Stimulated activated CD4-positive, alpha-beta T cell treated with anti-CD3 and anti-CD28 coated beads, Interleukin-15, amount 100 ng/mL, for 48 hours (primary cell): Measurements from ENCODE around the gene CUL3.

Experiments
- DNase-seq, 2 donors: peaks; one replicate each; pipeline ENCODE4 v3.0.0-alpha.2; 2020; ENCODE audit warnings: low read depth in 2 of 2

Gene CUL3

GRCh38 chr2:224472827-224473226 is 112.3 kb downstream of the CUL3 start:
- no peak for DNase-seq

DNA sequence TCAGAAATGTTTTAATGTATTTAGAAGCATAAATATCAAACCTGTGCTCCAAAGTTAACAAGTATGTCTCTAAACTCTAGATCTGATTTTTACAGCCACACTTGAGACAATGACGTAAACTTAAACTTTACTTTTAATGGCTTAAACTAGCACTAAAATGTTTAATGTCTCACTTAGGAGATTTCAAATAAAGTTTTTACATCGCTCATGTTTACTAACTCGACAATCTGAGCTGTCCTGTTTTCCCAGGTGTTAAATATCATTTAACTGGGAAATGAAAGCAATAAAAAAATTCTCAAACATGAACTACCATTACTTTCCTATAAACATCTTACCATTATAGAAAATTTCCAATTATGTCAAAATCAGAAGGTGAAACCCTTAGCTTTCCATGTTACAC is 113.0 kb downstream of the CUL3 start:
- DNase-seq: no peak

DNA sequence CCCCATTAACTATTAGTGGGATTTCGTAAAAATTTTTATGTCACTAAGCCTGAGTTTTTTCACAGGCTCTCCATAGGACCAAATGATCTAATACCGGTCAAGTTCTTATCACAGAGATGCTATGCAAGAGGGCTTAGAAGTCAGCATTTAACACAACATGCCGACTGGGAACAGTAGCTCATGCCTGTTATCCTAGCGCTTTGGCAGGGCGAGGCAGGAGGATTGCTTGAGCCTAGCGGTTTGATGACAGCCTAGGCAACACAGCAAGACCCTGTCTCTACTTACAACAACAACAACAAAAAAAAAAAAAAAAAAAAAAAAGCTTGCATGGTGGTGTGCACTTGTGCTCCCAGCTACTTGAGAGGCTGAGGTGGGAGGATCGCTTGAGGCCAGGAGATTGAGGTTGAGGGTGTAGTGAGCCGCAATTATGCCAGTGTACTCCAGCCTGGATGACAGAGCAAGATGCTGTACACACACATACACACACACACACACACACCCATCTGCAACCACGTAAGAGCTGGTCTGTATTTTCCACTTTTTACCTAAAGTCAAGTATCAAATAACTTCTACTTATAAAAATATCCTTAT is 115.7 kb downstream of the CUL3 start:
- no peak for DNase-seq

DNA sequence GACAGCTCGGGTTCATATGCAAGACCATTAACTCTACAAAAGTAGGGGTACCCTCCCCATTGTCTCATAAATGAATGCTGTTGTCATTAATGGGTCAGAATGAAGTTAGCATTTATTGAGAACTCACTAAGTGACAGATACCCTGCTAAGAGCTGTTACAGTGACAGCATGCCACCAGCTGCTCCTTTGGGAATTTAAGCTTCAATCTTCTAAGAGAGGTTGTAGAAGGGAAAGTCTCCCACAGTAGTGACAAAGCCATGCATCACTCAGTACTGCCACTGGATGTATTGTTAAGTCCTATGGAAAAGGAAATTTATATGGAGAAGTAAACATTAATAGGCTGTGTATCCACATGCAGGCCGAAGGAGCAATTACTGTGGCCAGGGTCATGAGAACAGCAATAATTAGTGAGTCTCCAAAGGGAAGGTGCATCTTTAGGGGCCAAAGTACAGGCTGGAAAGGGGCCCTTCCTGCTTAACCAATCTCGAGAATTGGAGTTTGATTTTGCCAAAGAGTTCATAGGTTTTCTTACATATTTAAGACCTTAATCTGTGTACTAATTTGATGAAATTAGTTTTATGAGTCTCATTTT is 118.8 kb downstream of the CUL3 start:
- no peak for DNase-seq

GRCh38 chr2:224461391-224461790 is 123.8 kb downstream of the CUL3 start:
- no peak for DNase-seq

DNA sequence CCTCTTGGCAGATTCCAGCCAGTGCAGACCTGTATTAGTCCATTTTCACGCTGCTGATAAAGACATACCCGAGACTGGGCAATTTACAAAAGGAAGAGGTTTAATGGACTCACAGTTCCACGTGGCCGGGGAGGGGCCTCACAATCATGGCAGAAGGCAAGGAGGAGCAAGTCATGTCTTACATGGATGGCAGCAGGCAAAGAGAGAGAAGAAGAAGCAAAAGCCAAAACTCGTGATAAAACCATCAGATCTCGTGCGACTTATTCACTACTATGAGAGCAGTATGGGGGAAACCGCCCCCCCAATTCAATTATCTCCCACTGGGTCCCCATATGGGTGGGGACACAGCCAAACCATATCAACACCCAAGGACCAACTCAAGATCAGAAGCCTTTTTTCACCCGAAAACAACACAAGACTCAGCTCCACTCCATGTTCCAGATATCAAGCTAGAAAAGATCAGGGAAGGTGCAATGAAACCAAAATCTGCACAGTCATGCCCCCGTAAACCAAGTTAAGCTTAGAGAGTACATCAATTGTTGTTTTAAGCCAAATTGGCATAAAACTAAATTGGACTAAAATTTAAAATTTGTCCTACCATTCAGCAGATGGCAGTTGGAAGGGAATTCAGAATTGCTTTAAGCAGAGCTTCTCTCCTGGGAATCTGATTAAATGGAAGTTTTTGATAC is 127.6 kb downstream of the CUL3 start:
- no peak for DNase-seq

- no peak for DNase-seq
Observed at GRCh38 chr2:224453892-224454291, 131.3 kb downstream of the CUL3 start.

GRCh38 chr2:224449212-224450147 is 135.7 kb downstream of the CUL3 start:
- DNase-seq: no peak

DNA sequence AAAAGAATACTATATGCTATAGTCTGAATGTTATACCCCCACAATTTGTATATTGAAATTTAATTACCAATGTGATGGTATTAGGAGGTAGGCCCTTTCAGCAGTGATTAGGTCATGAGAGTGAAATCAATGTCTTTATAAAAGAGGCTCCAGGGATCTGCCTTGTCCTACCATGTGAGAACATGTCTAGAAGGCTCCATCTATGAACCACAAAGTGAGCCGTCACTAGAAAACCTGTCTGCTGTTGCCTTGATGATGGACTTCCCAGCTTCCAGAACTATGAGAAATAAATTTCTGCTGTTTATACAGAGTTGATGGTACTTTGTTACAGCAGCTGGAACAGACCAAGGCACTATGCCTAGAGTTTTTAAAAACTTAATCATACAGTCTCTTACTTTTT is 136.9 kb downstream of the CUL3 start:
- DNase-seq: no peak

GRCh38 chr2:224444783-224445182 is 140.4 kb downstream of the CUL3 start:
- no peak for DNase-seq

DNA sequence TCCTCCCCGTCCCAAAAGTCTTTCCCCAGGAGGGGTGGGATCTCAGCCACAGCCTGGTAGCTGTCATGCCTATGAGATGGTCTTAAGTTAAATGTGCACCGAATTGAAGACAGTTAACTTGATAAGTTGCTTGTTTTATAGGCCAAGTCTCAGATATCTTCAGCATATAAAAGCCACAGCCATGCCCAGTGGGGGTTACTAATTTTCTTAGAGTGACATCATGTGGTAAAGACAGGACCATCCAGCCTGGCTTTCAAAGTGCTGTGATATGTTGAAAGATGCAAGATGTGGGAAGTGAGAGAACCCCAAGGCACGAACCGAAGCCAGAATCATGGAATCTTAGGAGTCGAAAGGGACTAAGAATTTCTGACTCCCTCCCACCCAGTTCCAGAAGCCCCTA is 141.1 kb downstream of the CUL3 start:
- no peak for DNase-seq

- no peak for DNase-seq
Observed at GRCh38 chr2:224442071-224442967, 142.8 kb downstream of the CUL3 start.

DNA sequence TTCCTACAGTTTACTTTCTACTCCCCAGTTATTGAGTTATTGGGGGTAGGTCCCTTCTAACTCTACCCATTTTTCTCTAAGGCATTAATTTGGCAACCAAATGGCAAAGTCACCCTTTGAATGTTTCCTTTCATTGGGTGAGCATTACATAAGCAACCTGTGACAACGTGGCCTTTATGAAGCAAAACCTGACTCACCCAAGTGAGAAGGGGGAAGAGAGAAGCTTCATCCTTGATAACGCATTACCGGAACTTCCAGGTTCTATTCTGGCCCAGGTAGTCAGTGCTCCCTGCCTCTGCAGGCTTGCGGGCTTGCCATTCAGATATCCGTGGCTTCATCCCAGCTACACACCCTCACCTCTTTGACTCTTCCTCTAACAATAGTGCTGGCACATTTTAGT is 144.2 kb downstream of the CUL3 start:
- DNase-seq: no peak

DNA sequence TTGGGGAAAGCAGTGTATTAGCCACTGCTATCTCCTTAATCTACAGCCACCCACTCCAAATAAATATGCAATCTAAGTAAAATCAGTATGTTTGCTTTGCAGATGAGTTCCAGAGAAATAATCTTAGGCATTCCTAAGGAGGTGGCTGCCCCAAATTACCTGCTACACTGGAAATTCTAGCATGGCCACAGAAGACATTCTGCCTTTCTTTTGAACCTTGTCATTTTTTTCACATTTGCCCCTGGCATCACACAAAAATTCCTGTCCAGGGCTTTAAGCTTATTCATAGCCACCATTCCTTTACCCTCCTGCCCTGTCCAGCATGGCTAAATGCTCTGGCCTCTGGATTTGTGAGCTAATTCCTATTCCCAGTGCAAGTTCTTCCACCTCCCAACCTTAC is 146.4 kb downstream of the CUL3 start:
- DNase-seq: no peak

- no peak for DNase-seq
Observed at GRCh38 chr2:224436634-224437033, 148.5 kb downstream of the CUL3 start.

- no peak for DNase-seq
Observed at GRCh38 chr2:224434618-224435017, 150.5 kb downstream of the CUL3 start.

DNA sequence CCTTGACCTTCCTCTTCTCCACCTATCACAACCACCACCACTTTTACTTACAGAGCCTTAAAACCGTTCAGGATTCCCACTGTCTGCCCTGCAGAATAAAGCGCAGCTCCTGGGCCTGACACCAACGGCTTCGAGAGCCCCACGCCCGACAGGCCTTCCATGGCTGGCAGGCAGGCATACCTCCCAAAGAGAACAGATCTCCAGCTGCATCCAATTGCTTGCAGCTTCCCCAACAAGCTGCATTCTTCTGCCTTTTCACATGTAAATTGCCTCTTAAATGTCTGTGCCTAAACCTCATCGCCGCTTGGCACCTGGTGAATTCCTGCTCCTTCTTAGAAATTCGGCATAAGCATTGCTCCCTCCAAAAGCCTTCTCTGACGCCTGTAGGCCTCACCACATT is 151.7 kb downstream of the CUL3 start:
- no peak for DNase-seq

DNA sequence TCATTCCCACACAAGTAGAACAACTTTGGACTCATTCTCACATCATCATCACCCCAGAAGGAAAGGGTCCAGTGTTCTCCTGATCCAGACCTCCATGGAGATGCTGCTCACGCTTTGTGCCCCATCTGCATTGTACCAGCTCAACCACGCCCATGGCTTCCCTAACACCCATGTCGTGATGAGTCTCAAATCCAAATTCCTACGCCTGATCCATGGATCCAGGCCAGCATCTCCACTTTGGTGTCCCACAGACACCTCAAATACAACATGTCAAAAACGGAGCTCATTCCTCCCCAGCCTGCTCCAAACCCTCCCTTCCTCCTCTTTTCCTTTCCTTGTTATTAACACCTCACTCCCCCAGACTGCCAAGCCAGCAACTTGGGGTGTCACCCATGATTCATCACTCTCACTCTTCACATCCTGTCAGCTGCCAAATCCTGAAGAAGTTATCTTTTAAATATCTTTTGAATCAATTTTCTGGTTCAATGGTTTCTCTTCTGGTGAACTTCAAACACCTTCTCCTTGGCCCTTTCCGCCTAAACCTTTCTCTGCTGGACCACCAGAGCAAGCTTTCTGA is 153.1 kb downstream of the CUL3 start:
- DNase-seq: no peak

DNA sequence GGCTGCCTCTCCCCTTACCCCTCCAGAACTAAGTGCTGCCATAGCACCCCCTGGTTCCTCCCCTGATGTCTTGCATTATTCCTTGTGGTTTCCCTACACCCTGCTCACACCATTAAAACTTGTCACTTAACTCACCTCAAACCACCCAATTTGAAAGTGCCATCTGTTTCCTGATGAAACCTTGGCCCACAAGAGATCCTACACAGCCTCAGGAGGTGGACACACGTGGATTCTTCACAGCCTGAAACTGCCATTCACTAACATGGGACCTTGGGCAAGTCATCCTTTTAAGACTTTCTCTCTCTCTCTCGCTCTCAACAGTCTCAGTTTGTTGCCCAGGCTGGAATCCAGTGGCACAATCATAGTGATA is 155.7 kb downstream of the CUL3 start:
- DNase-seq: no peak

GRCh38 chr2:224428787-224429440 is 156.2 kb downstream of the CUL3 start:
- DNase-seq: no peak

GRCh38 chr2:224427471-224427870 is 157.7 kb downstream of the CUL3 start:
- DNase-seq: no peak
